GM18526 (cell line): ENCODE data around the gene OSGIN1.

Source experiments
- POLR2A ChIP-seq: IDR thresholded peaks from 3 replicates; pipeline ENCODE4 v1.6.1; 2011; ENCODE audit not compliant: insufficient read length; ENCODE audit errors: extremely low read depth

The OSGIN1 gene

GRCh38 chr16:83945587-83945986, 7.5 kb upstream of the OSGIN1 start:
- TF ChIP-seq POLR2A, result no peak

GRCh38 chr16:83946154-83946780, 6.8 kb upstream of the OSGIN1 start:
- TF ChIP-seq POLR2A, result no peak

- no peak for TF ChIP-seq POLR2A
These were observed 6.1 kb upstream of the OSGIN1 start for GRCh38 chr16:83946781-83947566.

- TF ChIP-seq POLR2A, result no peak
These were observed 5.3 kb upstream of the OSGIN1 start for GRCh38 chr16:83947642-83948234.

GRCh38 chr16:83948914-83949723, 3.9 kb upstream of the OSGIN1 start:
- TF ChIP-seq POLR2A, result no peak

- no peak for TF ChIP-seq POLR2A
These were observed 3.4 kb upstream of the OSGIN1 start for GRCh38 chr16:83949724-83950001.

GRCh38 chr16:83951544-83951943, 1.5 kb upstream of the OSGIN1 start:
- TF ChIP-seq POLR2A, result no peak

GRCh38 chr16:83952587-83952939, 477 bp upstream of the OSGIN1 start:
- TF ChIP-seq POLR2A, result no peak

- TF ChIP-seq POLR2A, result no peak
These were observed 946 bp downstream of the OSGIN1 start for GRCh38 chr16:83953796-83954576.

GRCh38 chr16:83954577-83955016, 1.6 kb downstream of the OSGIN1 start:
- TF ChIP-seq POLR2A, result no peak

GRCh38 chr16:83955218-83956130, 2.4 kb downstream of the OSGIN1 start:
- TF ChIP-seq POLR2A, result no peak

- TF ChIP-seq POLR2A, result no peak
These were observed 3.6 kb downstream of the OSGIN1 start for GRCh38 chr16:83956336-83957289.

GRCh38 chr16:83957296-83957855, 4.3 kb downstream of the OSGIN1 start:
- TF ChIP-seq POLR2A, result no peak
